IMR-90 (cell line): Measurements from ENCODE around the gene CD164L2. TPM values are rescaled to one million over a fixed set of nuclear protein-coding genes. Genes with fewer than 3 reads are reported as not detected.

Source experiments
- ATAC-seq: fragments of 200-7000 bp; cut with Tn5 transposase; 2 replicates; pipeline ENCODE4 v1.9.1; 2020; ENCODE audit warnings: low read depth, mild to moderate bottlenecking, moderate library complexity
- BruUV-seq: library from RNA; stranded (reverse); fragments of 400-500 nt; replicated peaks from 2 replicates; lab custom pipeline; 2021; lab: Mats Ljungman, UMichigan
- CTCF ChIA-PET: fragments of 300-600 bp; formaldehyde crosslinking; extraction: SDS; loops from one replicate; lab custom pipeline; 2021; ENCODE audit warnings: antibody characterized with exemption; lab: Yijun Ruan, JAX
- POLR2A ChIA-PET: fragments of 300-600 bp; sonication (Branson Sonifier 250); formaldehyde crosslinking; loops from one replicate; lab custom pipeline; 2022; ENCODE audit warnings: antibody characterized with exemption; ENCODE audit not compliant: unreplicated experiment; lab: Charles Lee
- DNase-seq: peaks from one replicate; pipeline ENCODE4 v3.0.0; 2013
- H2AFZ ChIP-seq: replicated peaks from 2 replicates; pipeline ENCODE3; 2013; ENCODE audit warnings: low read length, mild to moderate bottlenecking; ENCODE audit not compliant: poor library complexity
- H2AK5ac ChIP-seq: 2 replicates; pipeline ENCODE4 v1.6.1; 2013; ENCODE audit warnings: low read depth, low read length, inconsistent platforms
- H2AK9ac ChIP-seq: replicated peaks from 2 replicates; pipeline ENCODE3; 2013; ENCODE audit warnings: mild to moderate bottlenecking, low read depth, low read length, moderate library complexity; ENCODE audit not compliant: poor library complexity
- H2BK120ac ChIP-seq: 2 replicates; pipeline ENCODE4 v1.6.1; 2013; ENCODE audit warnings: low read depth, low read length, inconsistent platforms
- H2BK15ac ChIP-seq: 3 replicates; pipeline ENCODE4 v1.6.1; 2013; ENCODE audit warnings: low read depth, low read length, inconsistent platforms
- H2BK20ac ChIP-seq: 2 replicates; pipeline ENCODE4 v1.6.1; 2013; ENCODE audit warnings: low read depth, mild to moderate bottlenecking, inconsistent platforms, low read length, moderate library complexity
- H2BK5ac ChIP-seq: 2 replicates; pipeline ENCODE4 v1.6.1; 2013; ENCODE audit warnings: mild to moderate bottlenecking, low read depth, low read length, inconsistent platforms; ENCODE audit not compliant: poor library complexity, severe bottlenecking
- H3K14ac ChIP-seq: replicated peaks from 2 replicates; pipeline ENCODE4 v1.6.1; 2013; ENCODE audit warnings: low read depth, low read length, inconsistent platforms
- H3K18ac ChIP-seq: 2 replicates; pipeline ENCODE4 v1.6.1; 2013; ENCODE audit warnings: low read depth, low read length, control low read depth
- H3K23ac ChIP-seq: 2 replicates; pipeline ENCODE4 v1.6.1; 2013; ENCODE audit warnings: low read depth, low read length, inconsistent platforms
- H3K27ac ChIP-seq: 2 replicates; pipeline ENCODE4 v1.5.1; 2013; ENCODE audit warnings: mild to moderate bottlenecking, control low read depth, low read length; ENCODE audit not compliant: insufficient read depth
- H3K27me3 ChIP-seq: 2 replicates; pipeline ENCODE4 v1.6.1; 2013; ENCODE audit warnings: low read length; ENCODE audit not compliant: control insufficient read depth, insufficient read depth
- H3K36me3 ChIP-seq: 2 replicates; pipeline ENCODE4 v1.6.1; 2013; ENCODE audit warnings: low read length, mixed read lengths; ENCODE audit not compliant: control insufficient read depth, insufficient read depth
- H3K4ac ChIP-seq: 2 replicates; pipeline ENCODE4 v1.6.1; 2013; ENCODE audit warnings: low read depth, low read length, inconsistent platforms
- H3K4me1 ChIP-seq: 2 replicates; pipeline ENCODE4 v1.6.1; 2013; ENCODE audit warnings: low read length, mixed read lengths; ENCODE audit not compliant: control insufficient read depth, insufficient read depth
- H3K4me2 ChIP-seq: 2 replicates; pipeline ENCODE4 v1.6.1; 2013; ENCODE audit warnings: low read depth, mild to moderate bottlenecking, control low read depth, low read length, moderate library complexity
- H3K4me3 ChIP-seq: 2 replicates; pipeline ENCODE4 v1.5.1; 2013; ENCODE audit warnings: low read depth, mild to moderate bottlenecking, control low read depth, low read length, moderate library complexity; ENCODE audit not compliant: insufficient read depth
- H3K56ac ChIP-seq: 2 replicates; pipeline ENCODE4 v1.6.1; 2013; ENCODE audit warnings: low read length, inconsistent platforms; ENCODE audit not compliant: insufficient read depth; ENCODE audit errors: extremely low read depth
- H3K79me1 ChIP-seq, 2 experiments: 2 replicates each; pipeline ENCODE4 v1.6.1; 2013; ENCODE audit warnings: low read length in 2 of 2, inconsistent platforms in 1 of 2, low read depth in 1 of 2
- H3K9ac ChIP-seq: 2 replicates; pipeline ENCODE4 v1.6.1; 2013; ENCODE audit warnings: low read depth, low read length, control low read depth
- H3K9me1 ChIP-seq: 2 replicates; pipeline ENCODE4 v1.6.1; 2013; ENCODE audit warnings: low read length, inconsistent platforms; ENCODE audit not compliant: insufficient read depth
- H3K9me3 ChIP-seq: 2 replicates; pipeline ENCODE4 v1.6.1; 2013; ENCODE audit warnings: low read length; ENCODE audit not compliant: control insufficient read depth, insufficient read depth
- H4K20me1 ChIP-seq: 2 replicates; pipeline ENCODE4 v1.6.1; 2013; ENCODE audit warnings: low read length, inconsistent platforms; ENCODE audit not compliant: insufficient read depth
- H4K5ac ChIP-seq: 2 replicates; pipeline ENCODE4 v1.6.1; 2013; ENCODE audit warnings: mild to moderate bottlenecking, low read depth, low read length, control low read depth
- H4K8ac ChIP-seq, 2 experiments: 2 replicates each; pipeline ENCODE4 v1.6.1; 2013; ENCODE audit warnings: low read depth in 2 of 2, low read length in 2 of 2, control low read depth in 1 of 2, inconsistent platforms in 1 of 2
- H4K91ac ChIP-seq: 2 replicates; pipeline ENCODE4 v1.6.1; 2013; ENCODE audit warnings: low read depth, low read length, inconsistent platforms; ENCODE audit not compliant: insufficient read depth
- CHD1 ChIP-seq: IDR thresholded peaks from 2 replicates; pipeline ENCODE4 v1.6.1; 2012; ENCODE audit warnings: low read depth, low read length, improper control_type of control experiment
- FOS ChIP-seq: fragments of 150-350 bp; IDR thresholded peaks from 2 replicates; pipeline ENCODE4 v1.6.1; 2016; ENCODE audit warnings: low read depth, low read length
- POLR2A ChIP-seq: IDR thresholded peaks from 2 replicates; pipeline ENCODE4 v1.6.1; 2012; ENCODE audit warnings: mild to moderate bottlenecking, low read depth, low read length
- WGBS, 2 experiments: methylation state at CpG; one replicate each; pipeline versions ENCODE4 v1.1.5 to v1.1.7; 2013; ENCODE audit warnings: missing lambda C conversion rate in 2 of 2; ENCODE audit not compliant: insufficient read length in 1 of 2; ENCODE audit errors: extremely low coverage in 2 of 2; 5-methylcytosine and 5-hydroxymethylcytosine counted together
- dilution Hi-C: fragments of 300-500 bp; cut with HindIII; formaldehyde crosslinking; loops from one replicate; pipeline ENCODE4 v1.14.3; 2018; ENCODE audit warnings: low sequenced_read_pairs; ENCODE audit not compliant: unreplicated experiment
- in situ Hi-C: fragments of 300-500 bp; cut with MboI; formaldehyde crosslinking; loops from 3 replicates; pipeline ENCODE4 v1.14.3; 2019; ENCODE audit warnings: low sequenced_read_pairs, inconsistent platforms, mixed read lengths
- intact Hi-C: fragments of 100-400 bp; cut with micrococcal nuclease; formaldehyde crosslinking; loops from 2 replicates; pipeline ENCODE4 v1.10.0; 2022
- polyA plus RNA-seq, 3 experiments: library from polyadenylated mRNA; depleted of rRNA; stranded (reverse); fragments of >200 nt; gene quantifications; 2 replicates each; pipeline ENCODE4 v1.2.3, GENCODE V29; 2012; ENCODE audit warnings: low replicate concordance in 1 of 3
- total RNA-seq: library from RNA; depleted of rRNA; stranded (reverse); fragments of >200 nt; gene quantifications from 2 replicates; pipeline ENCODE4 v1.2.3, GENCODE V29; 2012

CD164L2 gene
- total and polyA plus RNA-seq, 2 of the 4 experiments (the other 2 are of a cell fraction) = not detected

DNA sequence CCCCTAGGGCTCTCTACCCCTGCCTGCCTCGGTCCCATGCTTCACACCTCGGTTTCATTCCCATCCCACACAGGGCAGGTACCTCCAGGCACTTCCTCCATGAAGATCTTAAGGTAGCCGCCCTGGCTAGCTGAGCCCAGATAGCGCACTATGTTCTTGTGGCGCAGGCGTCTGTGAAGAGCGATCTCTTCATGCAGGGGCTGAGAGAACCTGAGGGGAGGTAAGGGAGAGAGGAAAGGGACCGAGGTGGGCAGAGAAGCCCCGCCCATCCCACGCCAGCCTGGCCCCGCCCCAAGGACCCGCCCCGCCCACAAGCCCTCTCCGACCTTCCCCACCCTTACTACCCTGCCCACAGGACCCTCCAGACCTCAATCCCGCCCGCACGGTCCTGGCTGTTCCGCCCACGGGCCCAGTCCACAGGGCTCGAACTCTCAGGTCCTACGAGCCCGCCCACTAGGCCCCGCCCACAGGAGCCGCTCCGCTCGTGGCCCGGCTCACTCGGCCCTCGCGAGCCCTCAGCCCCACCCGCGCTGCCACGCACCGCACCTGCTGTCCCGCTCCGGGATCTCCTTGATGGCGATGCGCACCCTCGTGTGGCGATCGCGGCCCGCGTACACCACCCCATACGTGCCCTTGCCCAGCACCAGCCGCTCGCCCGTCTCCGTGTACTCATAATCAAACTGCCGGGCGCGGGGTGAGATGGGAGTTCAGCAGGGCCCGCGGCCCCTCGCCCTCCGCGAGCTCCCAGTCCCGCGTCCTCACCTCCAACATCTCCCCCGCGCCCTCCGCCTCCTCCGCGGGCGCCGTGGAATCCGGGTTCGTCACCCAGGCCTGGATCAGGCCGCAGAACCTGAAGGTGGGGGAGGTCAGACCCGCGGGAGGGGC lies 22.7 kb downstream of the CD164L2 start (continued):
- no peak for TF ChIP-seq POLR2A

DNA sequence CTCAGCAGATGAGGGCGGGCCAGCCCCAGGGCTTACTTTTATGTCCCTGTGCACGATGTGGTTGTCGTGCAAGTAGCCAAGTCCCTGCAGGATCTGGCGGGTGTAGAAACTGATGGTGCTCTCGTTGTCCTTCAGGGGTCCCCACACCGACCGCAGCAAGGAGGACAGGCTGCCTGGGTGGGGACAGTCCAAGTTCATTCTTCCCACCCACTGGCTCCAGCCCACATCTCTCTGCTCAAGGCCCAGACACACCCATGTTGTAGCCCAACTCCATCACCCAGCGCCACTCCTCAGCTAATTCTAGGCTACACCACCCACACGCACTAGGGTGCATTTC lies 23.3 kb downstream of the CD164L2 start:
- Histone ChIP-seq H3K9ac (no peak overlapping the region), H3K36me3 (peaks cover 56% of the 10 kb centered on the region), H3K4me1 (peaks cover 3% of the 10 kb centered on the region; the same call in 1 of the 2 replicates), H4K91ac (no peak overlapping the region), H2AK9ac (peak overlapping the region; percentile 26), H2BK120ac (no peak overlapping the region), H3K23ac (no peak overlapping the region), H3K9me1 (peaks cover 7% of the 10 kb centered on the region), H3K56ac (no peak overlapping the region), H2AFZ (no peak overlapping the region), H2AK5ac (no peak overlapping the region), H3K14ac (no peak overlapping the region), H3K27me3 (no peaks in the 10 kb centered on the region), H3K79me1 (peaks cover 2 to 8% of the 10 kb centered on the region in 2 experiments; a peak in 3 of 4 replicates), H3K4ac (no peak overlapping the region), H4K5ac (no peak overlapping the region), H3K4me2 (no peak overlapping the region), H2BK5ac (no peak overlapping the region), H4K8ac (no peak overlapping the region), H3K27ac (no peak overlapping the region), H3K18ac (no peak overlapping the region), H3K4me3 (no peak overlapping the region), H2BK15ac (no peak overlapping the region), H2BK20ac (no peak overlapping the region; the same call in 1 of the 2 replicates), H3K9me3 (no peaks in the 10 kb centered on the region), H4K20me1 (no peaks in the 10 kb centered on the region)
- in situ Hi-C loops (no loop called here), intact Hi-C loops (no loop called here), dilution Hi-C loops (no loop called here)
- TF ChIP-seq FOS = no peak
- no peak for TF ChIP-seq CHD1
- ATAC-seq (no peak), DNase-seq (no peak)
- CTCF ChIA-PET = no interaction called here
- 94% methylated on average over 5 of the region's 9 CpGs; no CpG with 5 or more reads in 1 of the 2 experiments for WGBS, 2 experiments
- POLR2A ChIA-PET = no interaction called here
- BruUV-seq = no TSS peak
